Cerebellar cortex (tissue), 1 donor: ENCODE data around the gene IBA57.
"Not testable (repeated sequence)": the region's sequence is repeated elsewhere in the genome, so short reads cannot be mapped to it uniquely, and the experiment has no call there.

Source experiments
- DNase-seq: peaks from one replicate; pipeline ENCODE4 v3.0.0-alpha.2; 2015; ENCODE audit warnings: low spot score

IBA57 gene

GRCh38 chr1:228212966-228213844 lies 47.6 kb downstream of the IBA57 start:
- peak; percentile 79 for DNase-seq

GRCh38 chr1:228213917-228214808 lies 48.6 kb downstream of the IBA57 start:
- DNase-seq: no peak

GRCh38 chr1:228214921-228215662 lies 49.5 kb downstream of the IBA57 start:
- DNase-seq: no peak

- no peak for DNase-seq
Observed at GRCh38 chr1:228215663-228216116, 50.1 kb downstream of the IBA57 start.

- DNase-seq: no peak
Observed at GRCh38 chr1:228216371-228217320, 51.0 kb downstream of the IBA57 start.

- no peak for DNase-seq
Observed at GRCh38 chr1:228217551-228218344, 52.1 kb downstream of the IBA57 start.

- DNase-seq: no peak
Observed at GRCh38 chr1:228218513-228219244, 53.1 kb downstream of the IBA57 start.

GRCh38 chr1:228219245-228219961 lies 53.8 kb downstream of the IBA57 start:
- no peak for DNase-seq

- no peak for DNase-seq
Observed at GRCh38 chr1:228219962-228220780, 54.6 kb downstream of the IBA57 start.

GRCh38 chr1:228221097-228221496 lies 55.5 kb downstream of the IBA57 start:
- DNase-seq: not testable (repeated sequence)

GRCh38 chr1:228222548-228222947 lies 56.9 kb downstream of the IBA57 start:
- no peak for DNase-seq

- DNase-seq: no peak
Observed at GRCh38 chr1:228224198-228225164, 58.9 kb downstream of the IBA57 start.

- no peak for DNase-seq
Observed at GRCh38 chr1:228225165-228225710, 59.6 kb downstream of the IBA57 start.

GRCh38 chr1:228225740-228226139 lies 60.1 kb downstream of the IBA57 start:
- no peak for DNase-seq

GRCh38 chr1:228226141-228226874 lies 60.7 kb downstream of the IBA57 start:
- no peak for DNase-seq
